GM19043 (cell line): ENCODE data around the gene OTC.

Experiments used
- ATAC-seq: cut with Tn5 transposase; IDR thresholded peaks from one replicate; pipeline ENCODE4 v1.9.1; 2021; ENCODE audit warnings: low read depth; ENCODE audit not compliant: unreplicated experiment

The OTC gene

DNA sequence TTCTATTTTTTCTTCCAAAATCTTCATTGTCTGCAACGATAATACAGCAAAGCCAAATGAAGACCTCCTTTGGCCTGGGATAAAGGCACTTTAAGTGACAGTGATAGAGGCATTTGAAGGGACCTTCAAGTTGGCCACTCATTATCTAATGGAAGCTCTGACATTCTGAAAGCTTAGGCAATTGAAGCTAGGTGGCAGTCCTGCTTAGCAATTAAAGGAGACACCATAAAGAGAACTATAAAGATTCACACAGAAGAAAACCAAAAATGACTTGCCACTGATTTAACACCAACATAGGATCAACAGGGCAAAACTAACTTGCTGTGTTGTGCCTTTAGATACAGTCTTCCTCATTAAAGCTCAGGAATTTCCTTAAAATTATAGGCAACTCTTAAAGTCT, 105.7 kb downstream of the OTC start:
- ATAC-seq: no peak

DNA sequence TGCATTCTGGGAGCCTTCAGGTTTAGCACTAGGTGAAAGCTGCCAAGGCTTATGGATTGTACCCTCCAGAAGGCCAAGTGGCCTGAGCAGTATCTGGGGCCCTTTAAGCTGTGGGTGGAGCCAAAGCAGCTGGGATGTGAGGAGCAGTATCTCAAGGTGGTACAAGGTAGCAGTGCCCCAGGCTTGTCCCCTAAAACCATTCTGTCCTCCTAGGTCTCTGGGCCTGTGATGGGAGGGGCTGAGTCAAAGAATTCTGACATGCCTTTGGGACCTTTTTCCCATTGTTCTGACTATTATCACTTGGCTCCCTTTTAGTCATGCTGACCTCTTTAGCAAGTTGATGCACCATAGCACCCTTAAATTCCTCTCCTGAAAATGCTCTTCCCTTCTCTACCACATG, 109.9 kb downstream of the OTC start:
- ATAC-seq: no peak

DNA sequence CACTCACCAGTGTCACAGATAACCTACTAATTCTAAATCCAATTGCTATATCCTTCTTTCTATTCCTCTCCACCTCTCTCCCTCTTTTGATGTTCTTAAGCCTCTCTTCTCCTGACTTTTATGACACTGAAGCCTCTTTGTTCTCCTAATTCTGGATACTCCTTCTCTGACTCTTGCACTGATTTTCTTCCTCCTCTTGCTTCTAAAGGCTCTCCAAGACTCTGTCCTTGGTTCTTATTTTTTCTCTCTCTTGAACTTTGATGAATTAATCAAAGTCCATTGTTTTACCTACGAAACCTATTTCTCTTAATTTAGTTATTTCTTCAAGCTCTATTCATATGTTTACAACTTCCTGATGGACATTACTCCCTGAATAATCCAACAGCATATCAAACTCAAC, 113.3 kb downstream of the OTC start:
- ATAC-seq: no peak

DNA sequence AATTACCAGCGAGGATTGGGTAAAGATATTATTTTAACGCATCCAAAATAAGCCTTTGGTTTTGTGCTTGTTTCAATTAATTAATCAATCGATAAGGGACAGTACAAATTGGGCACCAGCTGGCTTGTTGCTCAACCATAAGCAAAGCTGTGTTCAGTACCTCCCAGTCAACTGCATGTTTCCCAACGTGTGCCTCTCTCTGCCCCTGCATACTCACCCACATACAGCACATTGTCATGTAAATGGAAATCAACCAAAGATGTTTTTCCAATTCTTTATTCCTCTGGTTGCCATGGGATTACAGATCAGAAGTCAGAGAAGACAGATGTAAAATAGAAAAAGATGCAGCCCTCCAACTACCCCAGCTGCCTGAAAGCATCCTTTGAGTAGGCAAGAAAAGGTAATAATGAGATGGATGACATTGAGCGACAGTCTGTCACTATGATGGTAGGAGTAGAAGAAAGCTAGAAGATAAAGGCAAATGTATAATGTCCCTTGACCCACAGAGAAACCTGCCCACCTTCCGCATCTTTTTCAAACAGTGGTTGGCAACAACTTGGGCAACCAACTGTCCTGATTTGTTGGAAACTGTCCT, 116.3 kb downstream of the OTC start:
- no peak for ATAC-seq
